Left kidney (tissue), 8 donors: ENCODE measurements around the gene DEDD. TPM values are rescaled to one million over a fixed set of nuclear protein-coding genes. Genes with fewer than 3 reads are reported as not detected.

ENCODE experiments used
- DNase-seq: peaks from one replicate; pipeline ENCODE4 v3.0.0-alpha.2; 2013
- long read RNA-seq, 8 donors: transcript quantifications; one replicate each; lab custom pipeline, GENCODE V29; 2026
- polyA plus RNA-seq: library from polyadenylated mRNA; unstranded; fragments of 120-200 nt; gene quantifications from one replicate; pipeline ENCODE4 v1.2.1, GENCODE V29; 2013; ENCODE audit not compliant: insufficient read length

The DEDD gene
- 57.2 TPM for polyA plus RNA-seq
- long read RNA-seq, donor 1, transcript DEDD-202 (6 exons, 2,345 nt) = major isoform, 7 of 10 reads
- long read RNA-seq, donor 1, partial matches to known transcripts = 0 of 10 reads
- long read RNA-seq, donor 1, other reads (novel, unspliced or antisense) = 0 of 10 reads
- long read RNA-seq, donor 2, partial matches to known transcripts = 5 of 11 reads
- long read RNA-seq, donor 2, other reads (novel, unspliced or antisense) = 0 of 11 reads
- long read RNA-seq, donor 3, transcript DEDD-202 (6 exons, 2,345 nt) = major isoform, 6 of 7 reads
- long read RNA-seq, donor 3, partial matches to known transcripts = 0 of 7 reads
- long read RNA-seq, donor 3, other reads (novel, unspliced or antisense) = 0 of 7 reads
- long read RNA-seq, donor 4, partial matches to known transcripts = 0 of 1 reads
- long read RNA-seq, donor 4, other reads (novel, unspliced or antisense) = 0 of 1 reads
- long read RNA-seq, donor 5, transcript DEDD-203 (6 exons, 2,300 nt) = minor isoform, 5 of 130 reads
- long read RNA-seq, donor 5, transcript DEDD-202 (6 exons, 2,345 nt) = major isoform, 9 of 130 reads
- long read RNA-seq, donor 5, partial matches to known transcripts = 90 of 130 reads
- long read RNA-seq, donor 5, other reads (novel, unspliced or antisense) = 26 of 130 reads
- long read RNA-seq, donor 6, transcript DEDD-203 (6 exons, 2,300 nt) = minor isoform, 5 of 68 reads
- long read RNA-seq, donor 6, transcript DEDD-202 (6 exons, 2,345 nt) = major isoform, 7 of 68 reads
- long read RNA-seq, donor 6, partial matches to known transcripts = 46 of 68 reads
- long read RNA-seq, donor 6, other reads (novel, unspliced or antisense) = 9 of 68 reads
- long read RNA-seq, donor 7, transcript DEDD-202 (6 exons, 2,345 nt) = major isoform, 9 of 14 reads
- long read RNA-seq, donor 7, partial matches to known transcripts = 0 of 14 reads
- long read RNA-seq, donor 7, other reads (novel, unspliced or antisense) = 0 of 14 reads
- long read RNA-seq, donor 8, partial matches to known transcripts = 23 of 27 reads
- long read RNA-seq, donor 8, other reads (novel, unspliced or antisense) = 0 of 27 reads

GRCh38 chr1:161132410-161133219 is at the start of gene DEDD:
TSS of gene DEDD (minus strand) at chr1:161132667. CDS start at chr1:161124462, 8,205 bp downstream.
- DNase-seq = peak; percentile 93

GRCh38 chr1:161182214-161182613 is 49.7 kb upstream of the DEDD start:
- DNase-seq = no peak

GRCh38 chr1:161180639-161181038 is 48.2 kb upstream of the DEDD start:
- no peak for DNase-seq

GRCh38 chr1:161179698-161180097 is 47.2 kb upstream of the DEDD start:
- no peak for DNase-seq

- no peak for DNase-seq
Measured at GRCh38 chr1:161177936-161178244, 45.4 kb upstream of the DEDD start.

GRCh38 chr1:161177112-161177935 is 44.9 kb upstream of the DEDD start, which contains the start of gene B4GALT3:
TSS of gene B4GALT3 (minus strand) at chr1:161177507. CDS start at chr1:161176060, 1,447 bp downstream.
- DNase-seq = peak; percentile 81

- DNase-seq = no peak
Measured at GRCh38 chr1:161176468-161177111, 44.1 kb upstream of the DEDD start.

GRCh38 chr1:161175771-161176453 is 43.4 kb upstream of the DEDD start:
- no peak for DNase-seq

GRCh38 chr1:161174911-161175310 is 42.4 kb upstream of the DEDD start:
- no peak for DNase-seq

GRCh38 chr1:161173711-161174110 is 41.2 kb upstream of the DEDD start:
- no peak for DNase-seq

- no peak for DNase-seq
Measured at GRCh38 chr1:161172776-161173376, 40.4 kb upstream of the DEDD start.

- no peak for DNase-seq
Measured at GRCh38 chr1:161172349-161172748, 39.9 kb upstream of the DEDD start.

- DNase-seq = no peak
Measured at GRCh38 chr1:161171696-161172095, 39.2 kb upstream of the DEDD start.

GRCh38 chr1:161171191-161171590 is 38.7 kb upstream of the DEDD start:
- DNase-seq = no peak

GRCh38 chr1:161168906-161169305 is 36.4 kb upstream of the DEDD start:
- DNase-seq = no peak

- no peak for DNase-seq
Measured at GRCh38 chr1:161166669-161167548, 34.4 kb upstream of the DEDD start.

GRCh38 chr1:161165742-161166668 is 33.5 kb upstream of the DEDD start, which contains the start of gene PPOX:
TSS of gene PPOX (plus strand) at chr1:161166426. CDS start at chr1:161166848, 422 bp downstream.
- DNase-seq = peak; percentile 97
